ENCODE data around the gene FBXO2.

DNA sequence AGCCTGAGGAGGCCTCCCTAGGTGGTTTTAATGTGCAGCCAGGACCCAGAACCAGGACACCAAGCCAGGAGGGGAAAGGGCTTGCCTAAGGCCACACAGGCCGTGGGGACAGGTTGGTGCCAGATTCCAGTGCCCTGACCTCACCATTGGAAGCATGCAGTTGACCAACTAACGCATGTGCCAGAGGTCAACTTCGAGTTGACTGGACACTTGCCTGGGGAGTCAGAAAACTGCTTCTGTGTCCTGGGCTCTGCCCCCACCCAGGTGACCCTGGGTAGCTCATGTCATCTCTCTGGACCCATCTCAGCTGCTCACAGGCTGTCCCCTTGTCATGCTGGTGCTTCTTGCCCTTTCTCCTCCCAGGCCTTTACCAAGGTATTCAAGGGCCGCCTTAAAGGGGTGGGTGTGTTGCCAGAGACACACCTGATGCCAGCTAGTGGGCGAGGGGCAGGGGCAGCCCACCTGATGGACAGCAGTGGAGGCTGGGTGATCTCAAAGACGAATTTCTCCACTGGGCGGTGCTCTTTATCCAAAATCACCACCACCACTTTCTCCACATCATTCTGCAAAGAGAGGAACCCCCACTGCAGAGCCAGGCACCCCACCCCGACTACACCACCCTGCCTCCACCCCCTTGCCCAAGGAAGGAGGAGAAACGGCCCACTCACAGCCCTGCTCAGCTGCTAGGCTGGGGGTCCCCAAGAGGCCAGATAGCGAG is 22.3 kb upstream of the FBXO2 start:
- TF ChIP-seq, protein P1, sequence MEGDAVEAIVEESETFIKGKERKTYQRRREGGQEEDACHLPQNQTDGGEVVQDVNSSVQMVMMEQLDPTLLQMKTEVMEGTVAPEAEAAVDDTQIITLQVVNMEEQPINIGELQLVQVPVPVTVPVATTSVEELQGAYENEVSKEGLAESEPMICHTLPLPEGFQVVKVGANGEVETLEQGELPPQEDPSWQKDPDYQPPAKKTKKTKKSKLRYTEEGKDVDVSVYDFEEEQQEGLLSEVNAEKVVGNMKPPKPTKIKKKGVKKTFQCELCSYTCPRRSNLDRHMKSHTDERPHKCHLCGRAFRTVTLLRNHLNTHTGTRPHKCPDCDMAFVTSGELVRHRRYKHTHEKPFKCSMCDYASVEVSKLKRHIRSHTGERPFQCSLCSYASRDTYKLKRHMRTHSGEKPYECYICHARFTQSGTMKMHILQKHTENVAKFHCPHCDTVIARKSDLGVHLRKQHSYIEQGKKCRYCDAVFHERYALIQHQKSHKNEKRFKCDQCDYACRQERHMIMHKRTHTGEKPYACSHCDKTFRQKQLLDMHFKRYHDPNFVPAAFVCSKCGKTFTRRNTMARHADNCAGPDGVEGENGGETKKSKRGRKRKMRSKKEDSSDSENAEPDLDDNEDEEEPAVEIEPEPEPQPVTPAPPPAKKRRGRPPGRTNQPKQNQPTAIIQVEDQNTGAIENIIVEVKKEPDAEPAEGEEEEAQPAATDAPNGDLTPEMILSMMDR (IDR thresholded peaks at IDR 0.05): no peak
- no peak for TF ChIP-seq POLR2A (IDR thresholded peaks at IDR 0.05)

Measured in suprapubic skin (tissue), 3 donors.